Gastrocnemius medialis (tissue), 4 donors: ENCODE measurements around the gene SERTM2. TPM values are rescaled to one million over a fixed set of nuclear protein-coding genes. Genes with fewer than 3 reads are reported as not detected.

Source experiments
- ATAC-seq, 2 donors: fragments of 150-250 bp; one replicate each; pipeline ENCODE4 v1.9.1; 2016
- DNase-seq, 2 donors: peaks; one replicate each; pipeline ENCODE4 v3.0.0-alpha.2; 2019
- H3K27ac ChIP-seq, 4 donors: fragments of 200-600 bp; sonication (generic); 1 replicate in 1 of 4; 2 replicates in 3 of 4; pipeline ENCODE4 v1.5.1; 2016 to 2018; ENCODE audit warnings: mild to moderate bottlenecking in 2 of 4, moderate library complexity in 1 of 4
- H3K27me3 ChIP-seq, 3 donors: fragments of 200-600 bp; sonication (generic) in 2 of 3; 1 replicate in 1 of 3; 2 replicates in 2 of 3; pipeline versions ENCODE4 v1.5.1 to v1.6.0; 2016 to 2019; ENCODE audit warnings: mild to moderate bottlenecking in 1 of 3, moderate library complexity in 1 of 3
- H3K36me3 ChIP-seq, 2 donors: fragments of 200-600 bp; sonication (generic) in 1 of 2; one replicate each; pipeline ENCODE4 v1.5.1; 2017 to 2018
- H3K4me1 ChIP-seq, 2 donors: fragments of 200-600 bp; sonication (generic) in 1 of 2; one replicate each; pipeline ENCODE4 v1.5.1; 2016 to 2017; ENCODE audit warnings: mild to moderate bottlenecking in 2 of 2
- H3K4me3 ChIP-seq, 4 donors: fragments of 200-600 bp; sonication (generic) in 3 of 4; 1 replicate in 1 of 4; 2 replicates in 3 of 4; pipeline ENCODE4 v1.5.1; 2016 to 2019; ENCODE audit warnings: mild to moderate bottlenecking in 2 of 4
- H3K9me3 ChIP-seq, 3 donors: fragments of 200-600 bp; sonication (generic) in 2 of 3; 1 replicate in 1 of 3; 2 replicates in 2 of 3; pipeline ENCODE4 v1.5.1; 2016 to 2019
- CTCF ChIP-seq, 5 experiments: fragments of 450-650 bp in 3 of 5; fragments of 200-600 bp in 2 of 5; sonication (generic) in 2 of 5; IDR thresholded peaks in 4 of 5; conservative IDR thresholded peaks in 1 of 5; 1 replicate in 4 of 5; 2 replicates in 1 of 5; pipeline ENCODE4 v1.5.1; 2016 to 2019; ENCODE audit warnings: antibody characterized with exemption in 5 of 5, mild to moderate bottlenecking in 3 of 5, moderate library complexity in 3 of 5
- POLR2A ChIP-seq, 2 donors: fragments of 450-650 bp; IDR thresholded peaks; one replicate each; pipeline ENCODE4 v1.6.1; 2017; ENCODE audit warnings: antibody characterized with exemption in 2 of 2, mild to moderate bottlenecking in 2 of 2, moderate library complexity in 2 of 2
- in situ Hi-C, 4 donors: fragments of 200-750 bp; cut with MboI; loops; one replicate each; pipeline versions ENCODE4 v1.15.0 to v1.8.0; 2017; ENCODE audit warnings: low sequenced_read_pairs in 4 of 4
- intact Hi-C: fragments of 100-400 bp; cut with DNase I; formaldehyde crosslinking; loops from one replicate; pipeline ENCODE4 v1.15.1; 2023; ENCODE audit warnings: low total_unique reads
- total RNA-seq, 4 donors: library from RNA; depleted of rRNA; stranded (reverse); fragments of >200 nt; gene quantifications; one replicate each; pipeline versions ENCODE4 v1.1.0 to v1.2.3, GENCODE V29; 2016

Gene SERTM2
- under 1 TPM in 1 of 4 donors, not detected in 3; 0.04 TPM for total RNA-seq

- Histone ChIP-seq H3K27me3 (peaks cover 0 to 3% (median 0%) of the 10 kb centered on the region in 3 donors), H3K4me1 (no peaks in the 10 kb centered on the region), H3K27ac (no peak within 1 kb of the TSS), H3K36me3 (no peaks in the 10 kb centered on the region), H3K9me3 (no peaks in the 10 kb centered on the region), H3K4me3 (no peak within 1 kb of the TSS)
- DNase-seq (no peak), ATAC-seq (no peak)
- intact Hi-C loops (no loop called here), in situ Hi-C loops (no loop called here)
- TF ChIP-seq POLR2A (IDR thresholded peaks at IDR 0.05) (no peak), CTCF (IDR thresholded peaks at IDR 0.05 in 4 of 5, conservative IDR thresholded peaks at IDR 0.05 in 1 of 5) (no peak)
Measured at GRCh38 chrX:111511477-111511876, at the start of gene SERTM2. TSS of gene SERTM2 (plus strand) at chrX:111511645. CDS start at chrX:111518858, 7,213 bp downstream.

- H3K27me3 ChIP-seq = no peaks in the 10 kb centered on the region
- H3K36me3 ChIP-seq = no peaks in the 10 kb centered on the region
- ATAC-seq = no peak
- TF ChIP-seq CTCF (IDR thresholded peaks at IDR 0.05 in 4 of 5, conservative IDR thresholded peaks at IDR 0.05 in 1 of 5) (no peak), POLR2A (IDR thresholded peaks at IDR 0.05) (no peak)
- no peaks in the 10 kb centered on the region for H3K9me3 ChIP-seq
- H3K4me3 ChIP-seq = no peak overlapping the region
- intact Hi-C loops = no loop called here
- DNase-seq = no peak
- in situ Hi-C loops = loop anchor here in 1 of 4 donors (10.0 kb wide), 1 partner anchor 59 kb away; no protein-coding TSS in a partner anchor
- H3K4me1 ChIP-seq = no peaks in the 10 kb centered on the region
- H3K27ac ChIP-seq = no peak overlapping the region
Measured at GRCh38 chrX:111465669-111466068, 45.8 kb upstream of the SERTM2 start.

GRCh38 chrX:111467896-111468295 lies 43.5 kb upstream of the SERTM2 start:
- H3K27me3 ChIP-seq = no peaks in the 10 kb centered on the region
- no peak for TF ChIP-seq POLR2A (IDR thresholded peaks at IDR 0.05)
- no peaks in the 10 kb centered on the region for H3K36me3 ChIP-seq
- in situ Hi-C loops = loop anchor here in 1 of 4 donors (10.0 kb wide), 1 partner anchor 57 kb away; no protein-coding TSS in a partner anchor
- H3K4me1 ChIP-seq = no peaks in the 10 kb centered on the region
- intact Hi-C loops = no loop called here
- no peak overlapping the region for H3K27ac ChIP-seq
- DNase-seq (peak; percentile 1 to 11), ATAC-seq (no peak)
- no peak overlapping the region for H3K4me3 ChIP-seq
- H3K9me3 ChIP-seq = no peaks in the 10 kb centered on the region

- intact Hi-C loops = no loop called here
- no peak for ATAC-seq
- no peaks in the 10 kb centered on the region for H3K27me3 ChIP-seq
- in situ Hi-C loops = no loop called here
- DNase-seq = no peak
- H3K9me3 ChIP-seq = no peaks in the 10 kb centered on the region
- H3K27ac ChIP-seq = no peak overlapping the region
- no peaks in the 10 kb centered on the region for H3K36me3 ChIP-seq
- no peaks in the 10 kb centered on the region for H3K4me1 ChIP-seq
- TF ChIP-seq CTCF (IDR thresholded peaks at IDR 0.05 in 4 of 5, conservative IDR thresholded peaks at IDR 0.05 in 1 of 5) (no peak), POLR2A (IDR thresholded peaks at IDR 0.05) (no peak)
- H3K4me3 ChIP-seq = no peak overlapping the region
Measured at GRCh38 chrX:111470681-111471403, 40.6 kb upstream of the SERTM2 start.

GRCh38 chrX:111481896-111482295 lies 29.5 kb upstream of the SERTM2 start:
- DNase-seq (no peak), ATAC-seq (no peak)
- H3K4me1 ChIP-seq = no peaks in the 10 kb centered on the region
- H3K36me3 ChIP-seq = no peaks in the 10 kb centered on the region
- in situ Hi-C loops (no loop called here), intact Hi-C loops (no loop called here)
- no peak overlapping the region for H3K4me3 ChIP-seq
- H3K9me3 ChIP-seq = no peaks in the 10 kb centered on the region
- TF ChIP-seq CTCF (IDR thresholded peaks at IDR 0.05 in 4 of 5, conservative IDR thresholded peaks at IDR 0.05 in 1 of 5) (no peak), POLR2A (IDR thresholded peaks at IDR 0.05) (no peak)
- H3K27ac ChIP-seq = no peak overlapping the region
- no peaks in the 10 kb centered on the region for H3K27me3 ChIP-seq
